DOHH2 (cell line): Measurements from ENCODE around the gene ABHD12.

Experiments
- EZH2phosphoT487 ChIP-seq: fragments of 200-600 bp; sonication (generic); IDR thresholded peaks from 2 replicates; pipeline ENCODE4 v1.6.1; 2017; ENCODE audit warnings: borderline replicate concordance, mild to moderate bottlenecking, antibody characterized with exemption, low read length, moderate library complexity, mixed read lengths
- TF ChIP-seq, protein P1 (sequence below): fragments of 200-600 bp; sonication (generic); IDR thresholded peaks from one replicate; pipeline ENCODE4 v1.5.1; 2014; ENCODE audit warnings: antibody characterized with exemption, mild to moderate bottlenecking, low read depth, low read length; ENCODE audit not compliant: poor library complexity, severe bottlenecking

- TF ChIP-seq, protein P1, sequence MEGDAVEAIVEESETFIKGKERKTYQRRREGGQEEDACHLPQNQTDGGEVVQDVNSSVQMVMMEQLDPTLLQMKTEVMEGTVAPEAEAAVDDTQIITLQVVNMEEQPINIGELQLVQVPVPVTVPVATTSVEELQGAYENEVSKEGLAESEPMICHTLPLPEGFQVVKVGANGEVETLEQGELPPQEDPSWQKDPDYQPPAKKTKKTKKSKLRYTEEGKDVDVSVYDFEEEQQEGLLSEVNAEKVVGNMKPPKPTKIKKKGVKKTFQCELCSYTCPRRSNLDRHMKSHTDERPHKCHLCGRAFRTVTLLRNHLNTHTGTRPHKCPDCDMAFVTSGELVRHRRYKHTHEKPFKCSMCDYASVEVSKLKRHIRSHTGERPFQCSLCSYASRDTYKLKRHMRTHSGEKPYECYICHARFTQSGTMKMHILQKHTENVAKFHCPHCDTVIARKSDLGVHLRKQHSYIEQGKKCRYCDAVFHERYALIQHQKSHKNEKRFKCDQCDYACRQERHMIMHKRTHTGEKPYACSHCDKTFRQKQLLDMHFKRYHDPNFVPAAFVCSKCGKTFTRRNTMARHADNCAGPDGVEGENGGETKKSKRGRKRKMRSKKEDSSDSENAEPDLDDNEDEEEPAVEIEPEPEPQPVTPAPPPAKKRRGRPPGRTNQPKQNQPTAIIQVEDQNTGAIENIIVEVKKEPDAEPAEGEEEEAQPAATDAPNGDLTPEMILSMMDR, result no peak
- no peak for TF ChIP-seq EZH2phosphoT487
Observed at GRCh38 chr20:25252230-25252651, 138.4 kb downstream of the ABHD12 start.
